PC-3 (cell line): ENCODE results near the gene TEDDM1.

Experiments
- EZH2 ChIP-seq: fragments of 300-600 bp; sonication (generic); IDR thresholded peaks from one replicate; pipeline ENCODE4 v1.6.1; 2017; ENCODE audit warnings: antibody characterized with exemption, mild to moderate bottlenecking, low read length; ENCODE audit not compliant: unreplicated experiment
- TF ChIP-seq, protein P1 (sequence below): fragments of 300-600 bp; sonication (generic); conservative IDR thresholded peaks from 2 replicates; pipeline ENCODE4 v1.5.1; 2017; ENCODE audit warnings: antibody characterized with exemption, low read depth, mild to moderate bottlenecking, low read length

DNA sequence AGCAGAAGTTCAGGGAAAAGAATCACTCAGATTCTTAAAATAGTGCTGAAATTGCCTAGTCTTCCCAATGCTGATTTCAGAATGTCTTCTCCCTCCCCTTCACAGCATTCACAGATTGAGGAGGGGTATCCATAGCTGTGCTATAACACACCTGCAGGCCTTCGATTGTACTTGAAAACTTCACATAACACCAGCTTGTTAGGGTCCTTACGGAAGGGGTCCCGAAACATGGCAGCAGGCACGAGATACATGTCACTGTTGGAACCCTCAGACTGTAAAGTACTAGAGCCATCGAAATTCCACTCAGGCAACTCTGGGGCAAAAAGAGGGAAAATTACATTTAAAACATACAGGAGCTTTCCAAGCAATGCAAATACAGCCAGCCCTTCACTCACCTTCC lies 13.5 kb downstream of the TEDDM1 start:
- TF ChIP-seq, protein P1, sequence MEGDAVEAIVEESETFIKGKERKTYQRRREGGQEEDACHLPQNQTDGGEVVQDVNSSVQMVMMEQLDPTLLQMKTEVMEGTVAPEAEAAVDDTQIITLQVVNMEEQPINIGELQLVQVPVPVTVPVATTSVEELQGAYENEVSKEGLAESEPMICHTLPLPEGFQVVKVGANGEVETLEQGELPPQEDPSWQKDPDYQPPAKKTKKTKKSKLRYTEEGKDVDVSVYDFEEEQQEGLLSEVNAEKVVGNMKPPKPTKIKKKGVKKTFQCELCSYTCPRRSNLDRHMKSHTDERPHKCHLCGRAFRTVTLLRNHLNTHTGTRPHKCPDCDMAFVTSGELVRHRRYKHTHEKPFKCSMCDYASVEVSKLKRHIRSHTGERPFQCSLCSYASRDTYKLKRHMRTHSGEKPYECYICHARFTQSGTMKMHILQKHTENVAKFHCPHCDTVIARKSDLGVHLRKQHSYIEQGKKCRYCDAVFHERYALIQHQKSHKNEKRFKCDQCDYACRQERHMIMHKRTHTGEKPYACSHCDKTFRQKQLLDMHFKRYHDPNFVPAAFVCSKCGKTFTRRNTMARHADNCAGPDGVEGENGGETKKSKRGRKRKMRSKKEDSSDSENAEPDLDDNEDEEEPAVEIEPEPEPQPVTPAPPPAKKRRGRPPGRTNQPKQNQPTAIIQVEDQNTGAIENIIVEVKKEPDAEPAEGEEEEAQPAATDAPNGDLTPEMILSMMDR, result no peak
- TF ChIP-seq EZH2, result no peak
